ENCODE data around the gene MRTFA. TPM values are rescaled to one million over a fixed set of nuclear protein-coding genes. Genes with fewer than 3 reads are reported as not detected.

MRTFA gene
- polyA plus RNA-seq, 1 donor, result 35.9 TPM

DNA sequence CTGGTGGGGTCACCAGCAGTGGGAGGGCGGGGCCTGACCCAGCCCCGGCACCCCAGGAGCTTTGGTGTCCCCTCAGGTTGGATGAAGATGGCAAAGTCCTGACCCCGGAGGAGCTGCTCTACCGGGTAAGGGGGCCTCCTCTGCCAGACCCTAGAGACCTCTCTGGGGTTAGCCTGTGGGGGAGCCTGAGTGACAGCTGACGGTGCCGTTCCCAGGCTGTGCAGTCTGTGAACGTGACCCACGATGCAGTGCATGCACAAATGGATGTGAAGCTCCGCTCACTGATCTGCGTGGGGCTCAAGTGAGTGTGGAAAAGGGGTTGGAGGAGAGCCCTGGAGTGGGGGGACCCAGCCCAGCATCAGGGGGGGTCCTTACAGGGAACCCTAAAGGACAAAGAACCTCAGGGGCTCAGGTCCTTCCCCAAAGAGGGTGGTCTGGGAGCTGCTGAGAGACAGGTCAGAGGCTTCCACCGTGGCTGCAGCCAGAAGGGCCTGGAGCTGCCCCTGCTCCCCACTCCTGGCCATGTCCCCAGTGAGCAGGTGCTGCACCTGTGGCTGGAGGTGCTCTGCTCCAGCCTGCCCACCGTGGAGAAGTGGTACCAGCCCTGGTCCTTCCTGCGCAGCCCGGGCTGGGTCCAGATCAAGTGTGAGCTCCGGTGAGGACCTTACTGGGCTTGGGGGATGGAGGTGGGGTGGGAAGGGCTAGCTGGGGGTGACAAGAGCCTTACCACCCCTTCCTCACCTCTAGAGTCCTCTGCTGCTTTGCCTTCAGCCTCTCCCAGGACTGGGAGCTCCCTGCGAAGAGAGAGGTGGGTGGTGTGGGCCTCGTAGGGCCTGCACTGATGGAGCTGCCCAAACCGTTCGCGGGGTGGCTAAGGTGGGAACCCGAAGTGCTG, 227.6 kb downstream of the MRTFA start:
- DNase-seq, result no peak

DNA sequence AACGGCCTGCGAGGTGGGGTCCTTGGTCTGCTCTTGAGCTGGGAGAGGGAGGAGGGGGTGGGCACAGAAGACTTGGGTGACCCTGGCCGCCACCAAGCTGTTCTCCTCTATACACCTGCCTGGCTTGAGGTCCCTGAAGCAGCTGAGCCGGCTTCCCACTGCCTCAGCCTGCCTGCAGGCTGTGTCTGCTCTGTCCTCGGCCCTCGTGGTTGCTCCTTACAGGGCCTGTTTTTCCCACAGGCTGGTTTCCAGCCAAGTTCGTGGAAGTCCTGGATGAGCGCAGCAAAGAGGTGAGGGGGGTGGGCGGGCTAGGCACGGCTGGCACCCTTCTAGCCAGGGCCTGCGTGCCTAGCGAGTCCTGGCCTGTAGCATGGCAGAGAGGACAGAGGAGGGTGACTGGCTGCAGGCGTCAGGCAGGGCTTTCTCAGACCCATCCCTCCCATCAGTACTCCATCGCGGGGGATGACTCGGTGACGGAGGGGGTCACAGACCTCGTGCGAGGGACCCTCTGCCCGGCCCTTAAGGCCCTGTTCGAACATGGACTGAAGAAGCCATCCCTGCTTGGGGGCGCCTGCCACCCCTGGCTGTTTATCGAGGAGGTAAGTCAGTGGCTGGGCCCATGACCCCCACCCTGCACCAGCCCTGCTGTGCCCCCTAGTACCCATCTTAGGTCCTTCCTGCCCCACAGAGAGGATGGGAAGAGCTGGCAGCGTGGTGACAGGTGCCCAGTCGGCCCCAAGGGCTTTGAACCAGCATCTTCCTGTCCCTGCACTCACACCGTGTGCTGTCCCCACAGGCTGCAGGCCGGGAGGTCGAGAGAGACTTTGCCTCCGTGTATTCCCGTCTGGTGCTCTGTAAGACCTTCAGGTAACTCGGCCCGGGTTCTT, 228.4 kb downstream of the MRTFA start:
- DNase-seq, result no peak

DNA sequence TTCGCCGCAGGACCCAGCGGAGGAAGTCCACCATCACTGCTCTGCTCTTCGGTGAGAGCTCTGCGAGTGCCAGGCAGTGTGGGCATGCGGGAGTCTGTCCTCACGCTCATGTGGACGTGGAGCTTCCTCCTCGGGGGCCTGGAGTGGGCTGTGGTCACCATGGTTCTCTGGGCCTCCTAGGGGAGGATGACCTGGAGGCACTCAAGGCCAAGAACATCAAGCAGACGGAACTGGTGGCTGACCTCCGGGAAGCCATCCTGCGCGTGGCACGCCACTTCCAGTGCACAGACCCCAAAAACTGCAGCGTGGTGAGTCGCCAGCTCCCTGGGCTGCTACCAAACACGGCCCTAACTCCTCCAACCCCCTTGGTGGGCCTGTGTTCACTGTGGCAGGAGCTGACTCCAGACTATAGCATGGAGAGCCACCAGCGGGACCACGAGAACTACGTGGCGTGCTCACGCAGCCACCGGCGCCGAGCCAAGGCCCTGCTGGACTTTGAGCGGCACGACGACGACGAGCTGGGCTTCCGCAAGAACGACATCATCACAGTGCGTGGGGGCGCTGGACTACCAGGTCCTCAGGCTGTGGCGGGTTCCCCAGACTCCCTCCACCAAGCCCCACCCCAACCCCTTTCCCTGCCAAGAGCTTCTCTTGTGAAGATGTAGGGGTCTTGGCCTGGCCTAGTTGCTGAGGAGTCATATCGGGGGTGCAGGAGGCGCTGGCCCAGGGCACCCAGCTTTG, 229.3 kb downstream of the MRTFA start:
- DNase-seq, result no peak

DNA sequence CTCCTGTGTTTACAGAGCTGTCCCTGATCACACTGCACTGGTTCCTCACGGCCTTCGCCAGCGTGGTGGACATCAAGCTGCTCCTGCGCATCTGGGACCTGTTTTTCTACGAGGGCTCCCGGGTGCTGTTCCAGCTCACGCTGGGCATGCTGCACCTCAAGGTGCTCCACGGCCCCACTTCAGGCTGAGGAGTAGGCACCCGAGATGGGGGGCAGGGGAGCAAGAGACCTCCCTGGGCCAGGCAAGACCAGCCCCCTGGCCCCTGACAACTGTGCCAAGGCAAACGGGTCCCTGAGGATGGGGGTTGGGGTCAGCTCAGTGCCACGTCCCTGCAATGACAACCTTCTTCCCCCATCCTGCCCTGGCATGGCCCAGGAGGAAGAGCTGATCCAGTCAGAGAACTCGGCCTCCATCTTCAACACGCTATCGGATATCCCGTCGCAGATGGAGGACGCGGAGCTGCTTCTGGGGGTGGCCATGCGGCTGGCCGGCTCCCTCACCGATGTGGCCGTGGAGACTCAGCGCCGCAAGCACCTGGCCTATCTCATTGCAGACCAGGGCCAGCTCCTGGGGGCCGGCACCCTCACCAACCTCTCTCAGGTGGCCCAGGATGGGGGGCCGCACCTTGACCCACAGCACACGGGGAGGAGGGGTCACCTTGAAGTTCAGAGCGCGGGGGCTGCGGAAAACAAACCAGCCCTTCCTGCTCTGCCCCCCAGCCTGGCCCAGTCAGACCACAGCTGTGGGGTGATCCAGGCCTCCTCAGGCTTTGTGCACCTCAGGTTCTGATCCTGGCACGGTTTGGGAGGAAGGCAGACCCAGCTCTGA, 230.2 kb downstream of the MRTFA start:
- DNase-seq, result no peak

DNA sequence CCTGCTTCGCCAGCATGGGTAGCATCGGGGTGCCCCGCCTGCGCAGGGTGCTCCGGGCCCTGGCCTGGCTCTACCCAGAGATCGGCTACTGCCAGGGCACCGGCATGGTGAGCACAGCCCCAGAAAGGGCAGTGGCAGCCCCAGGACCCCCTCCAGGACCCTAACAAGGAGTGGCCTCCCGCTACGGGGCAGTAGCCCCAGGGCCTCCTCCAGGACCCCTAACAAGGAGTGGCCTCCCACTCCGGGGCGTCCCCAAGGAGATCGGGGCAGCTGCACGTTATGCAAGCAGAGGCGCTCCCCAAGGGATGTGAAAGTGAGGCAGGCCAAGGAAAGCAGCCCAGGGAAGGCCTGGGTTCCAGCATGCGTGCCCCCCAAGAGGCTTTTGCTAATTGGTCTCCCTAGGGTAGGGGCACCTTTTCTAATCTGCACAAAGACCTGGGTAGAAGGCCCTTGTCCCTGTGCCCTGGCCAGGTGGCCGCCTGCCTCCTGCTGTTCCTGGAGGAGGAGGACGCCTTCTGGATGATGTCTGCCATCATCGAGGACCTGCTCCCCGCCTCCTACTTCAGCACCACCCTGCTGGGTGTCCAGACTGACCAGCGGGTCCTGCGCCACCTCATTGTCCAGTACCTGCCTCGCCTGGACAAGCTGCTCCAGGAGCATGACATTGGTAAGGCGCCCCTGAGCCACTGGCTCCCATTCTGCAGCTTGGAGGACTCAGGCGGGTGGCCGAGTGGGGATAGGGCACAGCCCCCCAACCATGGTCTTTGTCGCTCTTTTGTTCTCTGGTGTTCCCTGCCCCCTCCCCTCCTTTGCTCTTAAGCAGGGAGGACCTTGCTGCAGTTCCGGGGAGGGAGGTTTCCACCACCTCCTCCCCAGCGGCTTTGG, 231.1 kb downstream of the MRTFA start:
- no peak for DNase-seq

DNA sequence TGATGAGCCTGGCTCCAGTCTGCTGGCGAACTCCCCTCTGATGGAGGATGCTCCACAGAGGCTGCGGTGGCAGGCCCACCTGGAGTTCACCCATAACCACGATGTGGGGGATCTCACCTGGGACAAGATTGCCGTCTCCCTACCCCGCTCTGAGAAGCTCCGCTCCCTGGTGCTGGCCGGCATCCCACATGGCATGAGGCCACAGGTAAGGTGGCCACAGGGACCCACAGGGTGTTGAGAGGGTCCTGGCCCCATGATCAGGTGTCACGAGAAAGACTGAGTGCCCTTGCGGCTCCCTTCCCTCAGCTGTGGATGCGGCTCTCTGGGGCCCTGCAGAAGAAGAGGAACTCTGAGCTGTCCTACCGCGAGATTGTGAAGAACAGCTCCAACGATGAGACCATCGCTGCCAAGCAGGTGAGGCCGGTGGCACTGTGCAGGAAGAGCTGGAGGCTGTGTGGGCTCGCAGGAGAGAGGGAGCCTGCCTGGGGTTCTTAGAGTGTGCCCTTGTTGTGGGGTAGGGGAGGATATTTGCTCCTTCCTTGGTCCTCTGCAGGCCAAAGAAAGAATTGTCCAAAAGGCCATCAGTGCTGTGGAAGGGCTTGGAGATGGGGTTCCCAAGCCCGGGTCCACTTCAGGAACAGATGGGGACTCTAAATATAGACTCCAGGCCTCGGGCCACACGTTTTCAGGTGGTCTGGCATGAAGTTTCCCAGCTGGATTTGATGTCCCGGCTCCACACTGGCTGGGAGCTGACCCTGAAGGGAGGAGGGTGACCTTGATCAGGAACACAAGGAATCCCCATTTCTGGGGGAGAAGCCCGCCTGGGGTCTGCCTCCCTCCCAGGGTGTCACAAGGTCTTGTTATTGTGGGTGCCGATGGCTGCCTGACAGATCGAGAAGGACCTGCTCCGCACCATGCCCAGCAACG, 232.0 kb downstream of the MRTFA start:
- no peak for DNase-seq

DNA sequence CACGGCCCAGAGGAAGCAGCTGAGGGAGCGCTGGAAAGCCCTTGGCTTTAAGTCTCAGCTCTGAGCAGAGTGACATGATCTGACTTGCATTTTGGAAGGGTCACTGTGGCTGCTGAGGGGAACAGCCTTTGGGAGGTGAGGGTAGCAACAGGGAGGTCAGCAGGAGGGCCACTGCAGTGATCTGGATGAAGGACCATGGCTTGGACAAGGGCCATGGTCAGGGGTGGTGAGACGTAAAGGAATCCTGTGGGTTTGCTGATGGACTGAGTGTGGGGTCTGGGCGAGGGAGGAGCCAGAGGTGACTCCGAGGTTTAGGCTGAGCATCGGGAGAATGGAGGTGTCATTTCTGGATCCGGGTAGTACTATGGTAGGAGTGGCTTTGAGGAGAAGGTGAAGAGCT, 232.9 kb downstream of the MRTFA start:
- no peak for DNase-seq

DNA sequence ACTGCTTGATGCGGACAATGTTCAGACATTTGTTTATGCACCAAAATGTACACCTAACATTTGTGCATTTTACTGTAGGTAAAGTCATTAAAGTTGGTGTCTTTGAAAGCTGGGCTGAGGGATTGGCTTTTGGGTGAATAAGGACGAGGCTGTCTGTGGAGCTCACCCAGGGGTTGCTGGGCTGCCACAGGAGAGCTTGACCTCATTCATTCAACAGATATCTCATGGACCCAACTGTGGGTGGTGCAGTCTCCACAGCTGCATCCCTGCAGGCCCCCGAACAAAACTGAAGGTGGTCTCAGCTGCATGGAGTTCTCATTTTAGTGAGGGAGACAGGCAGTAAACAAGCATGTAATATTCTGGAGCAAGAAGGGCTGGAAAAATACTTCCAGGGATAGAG, 233.4 kb downstream of the MRTFA start:
- DNase-seq, result no peak

DNA sequence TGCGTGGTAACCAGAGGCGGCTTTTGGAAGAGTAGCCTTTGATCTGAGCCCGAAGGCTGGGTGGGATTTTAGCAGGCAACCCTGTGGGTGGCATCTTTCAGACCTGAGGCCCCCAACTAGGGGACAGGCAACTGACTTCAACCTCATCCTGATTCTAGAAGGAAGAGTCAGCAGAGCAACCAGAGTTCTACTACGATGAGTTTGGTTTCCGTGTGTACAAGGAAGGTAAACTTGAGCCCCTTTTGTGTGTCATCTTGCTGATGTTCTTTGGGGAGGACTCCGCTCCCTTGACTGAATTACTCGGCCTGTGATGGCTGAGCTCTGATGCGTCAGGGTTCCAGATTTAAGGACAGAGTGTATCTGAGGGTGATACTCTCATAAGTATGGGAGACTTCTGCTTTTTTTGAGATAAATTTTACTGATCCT, 234.5 kb downstream of the MRTFA start:
- DNase-seq, result no peak

DNA sequence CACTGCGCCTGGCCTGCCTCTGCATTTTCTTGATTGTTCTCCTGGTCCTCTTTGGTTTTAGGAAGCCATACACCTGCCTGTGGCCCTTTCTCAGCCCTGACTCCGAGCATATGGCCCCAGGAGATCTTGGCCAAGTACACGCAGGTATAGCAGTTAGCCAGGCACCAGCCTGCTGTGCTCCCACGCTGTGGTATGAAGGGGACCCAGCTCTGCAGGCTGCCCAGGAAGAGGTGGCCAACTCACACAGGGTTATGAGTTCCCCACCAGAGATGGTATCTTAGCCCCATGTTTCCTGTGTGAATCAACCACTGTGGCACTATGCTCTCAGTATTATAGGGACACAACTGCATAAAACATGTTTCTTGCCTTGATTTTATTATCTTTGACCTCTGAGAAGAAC, 235.0 kb downstream of the MRTFA start:
- DNase-seq, result no peak

DNA sequence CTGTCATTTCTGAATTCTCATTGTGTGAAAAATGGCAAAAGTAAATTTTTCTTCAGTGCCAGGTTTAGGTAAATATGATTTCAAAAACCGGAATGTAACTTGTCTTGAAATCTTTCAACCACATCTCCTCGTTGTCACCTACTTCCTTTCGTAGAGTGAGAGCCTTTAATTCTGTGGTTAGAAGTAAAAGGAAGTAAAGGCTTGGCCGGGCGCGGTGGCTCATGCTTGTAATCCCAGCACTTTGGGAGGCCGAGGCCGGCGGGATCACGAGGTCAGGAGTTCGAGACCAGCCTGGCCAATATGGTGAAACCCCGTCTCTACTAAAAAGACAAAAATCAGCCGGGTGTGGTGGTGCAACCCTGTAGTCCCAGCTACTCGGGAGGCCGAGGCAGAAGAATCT, 236.4 kb downstream of the MRTFA start:
- no peak for DNase-seq

DNA sequence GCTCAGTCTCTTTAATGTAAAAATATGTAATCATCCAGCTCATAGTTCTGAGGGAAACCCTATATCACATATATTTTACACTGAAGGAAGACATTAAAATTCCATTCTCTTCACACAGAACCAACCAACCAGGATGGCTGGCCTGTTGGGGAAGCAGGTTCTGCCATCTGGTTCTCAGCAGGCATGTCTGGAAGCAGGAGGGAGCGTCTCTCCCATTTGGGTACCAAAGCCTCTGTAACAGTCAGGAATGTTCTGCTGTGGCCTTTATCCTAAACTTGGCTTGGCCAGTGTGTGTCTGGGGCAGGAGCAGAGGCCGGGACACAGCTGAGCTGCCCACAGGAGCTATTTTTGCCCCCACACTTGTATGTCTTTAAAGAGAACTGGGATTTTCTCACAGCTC, 236.9 kb downstream of the MRTFA start:
- DNase-seq, result no peak

DNA sequence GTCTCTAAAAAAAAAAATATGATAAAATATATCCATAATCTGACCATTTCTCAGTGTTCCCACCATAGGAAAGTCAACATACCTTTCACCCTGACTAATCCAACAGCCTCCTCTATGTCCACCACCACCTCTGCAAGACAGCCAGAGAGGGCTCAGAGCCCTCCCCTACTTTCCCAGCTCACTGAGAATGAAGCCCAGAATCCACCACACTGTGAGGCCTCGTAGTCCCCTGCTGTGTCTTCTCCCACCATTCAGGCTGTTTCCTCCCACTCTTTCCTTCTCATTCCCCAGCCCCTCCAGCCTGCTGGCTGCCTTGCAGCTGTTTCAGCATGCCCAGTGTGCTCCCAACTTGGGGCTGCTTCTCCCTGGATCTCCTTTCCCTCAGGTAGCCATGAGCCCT, 239.1 kb downstream of the MRTFA start:
- no peak for DNase-seq

DNA sequence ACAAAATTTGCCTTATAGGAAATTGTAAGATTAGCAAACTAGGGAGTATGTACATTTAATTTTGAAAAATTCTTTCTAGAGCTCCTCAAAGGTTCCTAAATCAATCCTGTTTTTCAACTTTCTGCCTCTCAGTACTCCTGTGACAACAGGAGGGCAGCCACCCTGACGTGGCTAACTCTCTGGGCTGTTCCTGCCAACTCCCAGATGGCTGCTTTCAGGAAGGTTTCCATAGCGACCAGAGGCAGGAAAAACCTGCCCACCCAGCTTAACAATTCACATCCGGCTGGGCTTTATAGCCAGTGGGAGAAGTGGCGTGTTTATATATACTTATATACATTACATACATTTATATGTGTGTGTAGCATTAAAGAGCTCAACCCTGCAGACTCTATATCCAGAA, 239.6 kb downstream of the MRTFA start:
- DNase-seq, result no peak

DNA sequence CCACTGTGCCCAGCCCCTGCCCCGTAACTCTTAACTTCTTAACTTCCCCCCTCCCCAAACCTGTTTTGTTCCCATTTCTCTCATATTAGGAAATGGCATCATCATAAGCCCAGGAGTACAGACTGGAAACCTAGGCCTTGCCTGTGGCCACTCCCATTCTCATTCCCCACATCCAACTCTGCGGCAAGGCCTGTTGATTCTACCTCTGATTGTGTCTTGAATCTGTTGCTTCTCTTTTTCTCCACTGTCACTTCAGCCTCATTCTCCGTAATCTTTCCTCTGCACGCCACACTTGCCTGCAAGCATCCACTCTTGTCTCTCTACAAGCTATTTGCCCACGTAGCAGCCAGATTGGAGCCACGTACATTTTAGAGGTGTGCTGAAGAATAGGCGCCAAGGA, 240.9 kb downstream of the MRTFA start:
- DNase-seq, result no peak

DNA sequence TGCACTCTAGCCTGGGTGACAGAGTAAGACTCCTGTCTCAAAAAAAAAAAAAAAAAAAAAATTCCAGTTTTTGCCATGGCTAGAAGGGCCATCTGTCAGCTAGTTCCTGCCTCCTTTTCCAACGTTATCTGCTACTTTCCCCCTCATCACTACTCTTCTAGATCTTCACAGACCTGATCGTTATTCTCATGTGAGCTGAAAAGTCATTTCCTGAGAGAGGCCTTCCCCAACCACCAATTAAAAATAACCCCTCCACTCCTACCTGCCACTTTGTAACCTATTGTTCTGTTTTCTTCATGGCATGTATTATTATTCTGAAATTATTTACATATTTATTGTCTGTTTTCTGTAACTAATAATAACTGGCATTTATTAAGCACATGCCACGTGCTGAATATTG, 241.9 kb downstream of the MRTFA start:
- no peak for DNase-seq

DNA sequence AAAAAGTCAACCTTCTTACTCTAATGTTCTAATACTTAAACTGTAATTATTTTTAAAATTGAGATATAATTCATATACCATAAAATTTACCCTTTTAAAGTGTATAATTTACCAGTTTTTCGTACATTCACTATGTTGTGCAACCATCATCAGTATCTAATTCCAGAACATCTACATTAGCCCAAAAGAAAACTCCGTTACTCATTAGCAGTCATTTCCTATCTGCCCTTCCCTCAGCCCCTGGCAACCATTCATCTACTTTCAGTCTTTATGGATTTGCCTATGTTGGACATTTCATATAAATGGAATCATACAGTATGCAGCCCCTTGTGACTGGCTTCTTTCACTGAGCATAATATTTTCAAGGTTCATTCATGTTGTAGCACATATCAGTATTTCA, 243.9 kb downstream of the MRTFA start:
- DNase-seq, result no peak

DNA sequence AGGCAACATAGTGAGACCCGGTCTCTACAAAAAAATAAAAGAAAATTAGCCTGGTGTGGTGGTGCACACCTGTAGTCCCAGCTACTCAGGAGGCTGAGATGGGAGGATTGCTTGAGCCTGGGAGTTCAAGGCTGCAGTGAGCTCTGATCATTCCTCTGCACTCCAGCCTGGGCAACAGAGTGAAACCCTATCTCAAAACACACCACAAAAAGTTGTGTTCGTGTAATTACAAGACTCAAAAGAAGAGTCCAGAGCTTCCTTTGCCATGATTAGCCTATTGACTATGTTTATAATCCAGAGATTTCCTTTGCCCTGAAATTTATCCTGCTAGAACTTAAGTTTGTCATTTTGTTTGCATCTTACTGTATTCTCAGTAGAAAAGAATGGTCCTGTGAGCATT, 245.1 kb downstream of the MRTFA start:
- DNase-seq, result no peak

DNA sequence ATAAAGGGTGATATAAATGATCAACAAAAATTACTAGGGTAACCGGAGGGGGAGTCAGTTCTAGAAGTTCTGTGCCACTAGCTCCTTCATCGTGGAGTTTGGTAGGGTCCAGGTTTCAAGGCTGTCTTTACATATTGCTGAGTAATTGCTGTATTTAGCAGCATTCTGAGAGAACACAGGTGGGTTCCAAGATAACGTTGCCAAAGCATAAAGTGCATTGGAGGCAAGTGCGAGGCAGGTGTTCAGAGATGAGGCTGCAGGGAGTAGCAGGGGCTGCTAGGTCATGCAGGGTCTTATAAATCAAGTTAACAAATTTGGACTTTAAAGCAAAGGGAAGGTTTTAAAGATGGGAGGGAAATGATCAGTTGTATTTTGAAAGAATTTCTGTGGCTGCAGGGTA, 248.3 kb downstream of the MRTFA start:
- no peak for DNase-seq

DNA sequence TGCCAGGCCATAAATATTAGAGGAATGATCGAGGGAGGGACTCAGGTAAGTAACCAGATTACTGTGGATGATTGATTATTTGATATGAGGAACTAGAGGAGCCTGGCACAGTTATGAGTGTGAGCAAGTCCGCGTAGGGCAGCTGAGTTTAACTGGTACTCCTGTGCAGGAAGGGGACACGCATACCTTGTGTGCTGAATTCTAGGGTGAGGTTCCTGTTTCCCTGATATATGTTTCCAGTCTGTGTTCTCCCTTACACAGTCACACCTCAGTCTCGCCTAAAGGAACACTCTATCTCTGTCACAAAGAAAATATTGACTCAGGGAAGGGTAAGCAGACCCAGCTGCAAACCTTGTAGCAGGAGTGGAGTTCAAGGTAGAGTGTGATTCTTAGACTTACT, 248.8 kb downstream of the MRTFA start:
- no peak for DNase-seq

Measured in hindlimb muscle (tissue), 1 donor.